Adipocyte (in vitro differentiated cells): Measurements from ENCODE around the gene NHERF2.
"Not testable (repeated sequence)": the region's sequence is repeated elsewhere in the genome, so short reads cannot be mapped to it uniquely, and the experiment has no call there.

Source experiments
- DNase-seq: peaks from one replicate; pipeline ENCODE4 v3.0.0-alpha.2; 2015; ENCODE audit warnings: low read depth
- H3K27me3 ChIP-seq: replicated peaks from 2 replicates; pipeline ENCODE4 v1.7.0; 2013; ENCODE audit warnings: mild to moderate bottlenecking, low read length, moderate library complexity; ENCODE audit not compliant: control insufficient read depth, insufficient read depth
- H3K36me3 ChIP-seq: 2 replicates; pipeline ENCODE4 v1.7.0; 2013; ENCODE audit warnings: low read length, mild to moderate bottlenecking, moderate library complexity; ENCODE audit not compliant: control insufficient read depth, insufficient read depth, severe bottlenecking
- H3K4me1 ChIP-seq: 2 replicates; pipeline ENCODE4 v1.7.0; 2013; ENCODE audit warnings: mild to moderate bottlenecking, low read length, moderate library complexity; ENCODE audit not compliant: control insufficient read depth, insufficient read depth
- H3K4me3 ChIP-seq: 2 replicates; pipeline ENCODE4 v1.7.0; 2013; ENCODE audit warnings: mild to moderate bottlenecking, low read length, moderate library complexity
- H3K9ac ChIP-seq: 2 replicates; pipeline ENCODE4 v1.7.0; 2013; ENCODE audit warnings: mild to moderate bottlenecking, low read length, moderate library complexity
- H3K9me3 ChIP-seq: 2 replicates; pipeline ENCODE4 v1.7.0; 2013; ENCODE audit warnings: mild to moderate bottlenecking, low read length, moderate library complexity; ENCODE audit not compliant: control insufficient read depth

Gene NHERF2

GRCh38 chr16:2033057-2033908, 6.6 kb downstream of the NHERF2 start:
- Histone ChIP-seq H3K27me3 (no peaks in the 10 kb centered on the region), H3K9ac (peak overlapping the region; percentile 76), H3K4me1 (peaks cover 31% of the 10 kb centered on the region), H3K4me3 (peak overlapping the region; percentile 12), H3K36me3 (no peaks in the 10 kb centered on the region), H3K9me3 (no peaks in the 10 kb centered on the region)
- DNase-seq = peak; percentile 87

DNA sequence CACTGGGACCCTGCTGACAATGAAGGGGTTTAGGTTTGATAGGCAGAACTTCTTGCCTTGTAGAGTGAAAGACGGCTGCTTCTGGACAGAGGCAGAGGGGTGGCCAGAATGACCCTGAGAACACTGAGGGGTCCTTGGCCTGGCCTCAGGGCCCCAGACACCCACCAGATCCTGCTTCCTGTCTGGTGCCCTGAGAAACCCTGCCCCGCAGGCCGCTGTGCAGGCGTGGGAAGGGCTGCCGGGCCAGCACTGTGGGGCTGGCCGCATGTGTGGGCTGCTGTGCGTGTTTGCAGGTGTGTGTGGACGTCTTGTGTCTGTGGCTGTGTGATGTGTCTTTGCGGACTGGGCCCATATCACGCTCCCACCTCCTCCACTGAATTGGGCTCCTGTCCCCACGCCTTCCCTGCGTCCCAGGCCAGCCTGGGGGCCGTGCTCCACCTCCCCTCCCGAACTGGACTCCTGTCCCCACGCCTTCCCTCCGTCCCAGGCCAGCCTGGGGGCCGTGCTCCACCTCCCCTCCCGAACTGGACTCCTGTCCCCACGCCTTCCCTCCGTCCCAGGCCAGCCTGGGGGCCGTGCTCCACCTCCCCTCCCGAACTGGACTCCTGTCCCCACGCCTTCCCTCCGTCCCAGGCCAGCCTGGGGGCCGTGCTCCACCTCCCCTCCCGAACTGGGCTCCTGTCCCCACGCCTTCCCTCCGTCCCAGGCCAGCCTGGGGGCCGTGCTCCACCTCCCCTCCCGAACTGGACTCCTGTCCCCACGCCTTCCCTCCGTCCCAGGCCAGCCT, 7.4 kb downstream of the NHERF2 start:
- peak overlapping the region; percentile 82 for H3K9ac ChIP-seq
- peak; percentile 50 for DNase-seq
- H3K36me3 ChIP-seq, H3K9me3 ChIP-seq, H3K27me3 ChIP-seq: not testable (repeated sequence)
- H3K4me3 ChIP-seq = peak overlapping the region; percentile 12
- peaks cover 38% of the 10 kb centered on the region for H3K4me1 ChIP-seq

DNA sequence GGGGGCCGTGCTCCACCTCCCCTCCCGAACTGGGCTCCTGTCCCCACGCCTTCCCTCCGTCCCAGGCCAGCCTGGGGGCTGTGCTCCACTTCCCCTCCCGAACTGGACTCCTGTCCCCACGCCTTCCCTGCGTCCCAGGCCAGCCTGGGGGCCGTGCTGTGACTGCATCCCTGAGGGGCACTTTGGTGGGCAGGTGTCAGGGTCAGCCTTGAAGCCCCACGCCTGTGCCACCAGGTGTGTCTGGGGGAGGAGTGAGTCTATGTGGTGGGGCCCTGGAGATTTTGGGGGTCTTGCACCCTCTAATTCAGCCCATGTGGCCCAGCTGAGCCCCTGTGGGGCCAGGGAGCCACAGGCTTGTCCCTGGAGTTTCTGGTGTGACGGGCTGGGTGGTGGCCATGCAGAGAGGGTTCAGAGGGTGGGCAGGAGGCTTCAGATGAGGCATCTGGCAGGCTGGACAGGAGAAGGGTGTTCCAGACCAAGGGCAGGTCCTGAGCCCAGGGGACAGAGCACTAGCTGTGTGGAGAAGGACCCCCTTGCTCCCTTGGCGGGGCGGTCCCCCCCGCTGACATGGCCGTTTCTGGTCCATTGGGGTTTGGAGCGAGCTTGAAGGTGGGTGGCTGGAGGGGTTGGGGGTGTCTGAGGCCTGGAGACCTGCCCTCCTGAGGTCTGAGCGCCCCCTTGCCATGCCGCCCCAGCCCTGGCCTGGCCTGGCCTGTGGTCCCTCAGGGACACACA, 8.2 kb downstream of the NHERF2 start:
- H3K36me3 ChIP-seq = no peaks in the 10 kb centered on the region
- peak overlapping the region; percentile 82 for H3K9ac ChIP-seq
- H3K4me3 ChIP-seq = peak overlapping the region; percentile 54
- H3K9me3 ChIP-seq = no peaks in the 10 kb centered on the region
- peak; percentile 26 for DNase-seq
- H3K27me3 ChIP-seq = no peaks in the 10 kb centered on the region
- peaks cover 46% of the 10 kb centered on the region for H3K4me1 ChIP-seq

DNA sequence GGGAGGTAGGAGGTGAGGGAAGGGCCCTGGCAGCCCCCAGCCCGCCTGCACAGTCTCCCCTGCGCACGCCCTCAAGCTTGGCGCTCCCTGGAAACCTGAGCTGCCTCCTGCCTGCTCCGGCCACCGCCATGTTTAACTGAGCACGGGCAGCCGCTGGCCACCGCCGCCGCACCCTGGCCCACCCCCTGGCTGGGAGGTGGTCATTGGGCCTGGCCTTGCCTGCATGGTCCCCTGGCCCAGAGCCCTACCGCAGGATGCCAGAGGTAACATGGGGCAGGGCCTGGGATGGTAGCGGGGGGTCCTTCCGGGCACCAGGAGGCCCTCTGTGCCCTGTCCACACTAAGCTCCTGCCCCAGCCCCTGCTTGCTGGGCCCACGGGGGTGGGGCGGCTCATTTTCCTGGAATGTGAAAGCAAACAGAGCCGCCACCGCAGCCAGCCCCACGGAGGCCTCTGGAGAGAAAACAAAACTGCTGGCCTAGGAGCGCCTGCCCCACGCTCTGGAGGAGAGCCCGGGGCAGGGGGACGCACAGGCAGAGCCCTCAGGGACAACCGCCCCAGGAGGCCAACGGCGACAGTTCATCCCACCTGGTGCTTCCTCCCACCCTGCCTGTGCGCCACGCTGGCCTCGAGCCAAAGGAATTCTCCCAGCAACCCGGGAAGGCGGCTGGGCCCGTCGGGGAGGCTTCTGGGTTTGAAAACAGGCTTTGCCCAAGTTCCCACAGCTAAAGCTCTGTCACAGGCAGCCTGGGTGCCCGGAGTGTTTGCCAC, 8.9 kb downstream of the NHERF2 start:
- H3K9me3 ChIP-seq = no peaks in the 10 kb centered on the region
- peak overlapping the region; percentile 54 for H3K4me3 ChIP-seq
- DNase-seq = peak; percentile 97
- no peaks in the 10 kb centered on the region for H3K36me3 ChIP-seq
- no peaks in the 10 kb centered on the region for H3K27me3 ChIP-seq
- H3K9ac ChIP-seq = peak overlapping the region; percentile 82
- H3K4me1 ChIP-seq = peaks cover 46% of the 10 kb centered on the region

- H3K9ac ChIP-seq = peak overlapping the region; percentile 82
- peaks cover 46% of the 10 kb centered on the region for H3K4me1 ChIP-seq
- no peak overlapping the region for H3K4me3 ChIP-seq
- H3K36me3 ChIP-seq = no peaks in the 10 kb centered on the region
- H3K9me3 ChIP-seq = no peaks in the 10 kb centered on the region
- no peak for DNase-seq
- no peaks in the 10 kb centered on the region for H3K27me3 ChIP-seq
These were observed 9.7 kb downstream of the NHERF2 start for GRCh38 chr16:2036200-2036966.

- no peaks in the 10 kb centered on the region for H3K9me3 ChIP-seq
- peaks cover 46% of the 10 kb centered on the region for H3K4me1 ChIP-seq
- no peak overlapping the region for H3K4me3 ChIP-seq
- no peak overlapping the region for H3K9ac ChIP-seq
- H3K27me3 ChIP-seq = no peaks in the 10 kb centered on the region
- DNase-seq = no peak
- no peaks in the 10 kb centered on the region for H3K36me3 ChIP-seq
These were observed 10.4 kb downstream of the NHERF2 start for GRCh38 chr16:2037115-2037514.

GRCh38 chr16:2037647-2038381, 11.1 kb downstream of the NHERF2 start:
- H3K4me1 ChIP-seq = peaks cover 46% of the 10 kb centered on the region
- no peaks in the 10 kb centered on the region for H3K36me3 ChIP-seq
- DNase-seq = no peak
- H3K27me3 ChIP-seq = no peaks in the 10 kb centered on the region
- H3K9ac ChIP-seq = peak overlapping the region; percentile 46
- no peaks in the 10 kb centered on the region for H3K9me3 ChIP-seq
- no peak overlapping the region for H3K4me3 ChIP-seq

GRCh38 chr16:2038382-2039231, 11.9 kb downstream of the NHERF2 start:
- peaks cover 40% of the 10 kb centered on the region for H3K4me1 ChIP-seq
- DNase-seq = no peak
- no peaks in the 10 kb centered on the region for H3K9me3 ChIP-seq
- H3K4me3 ChIP-seq = no peak overlapping the region
- peak overlapping the region; percentile 68 for H3K9ac ChIP-seq
- H3K36me3 ChIP-seq = no peaks in the 10 kb centered on the region
- no peaks in the 10 kb centered on the region for H3K27me3 ChIP-seq

DNA sequence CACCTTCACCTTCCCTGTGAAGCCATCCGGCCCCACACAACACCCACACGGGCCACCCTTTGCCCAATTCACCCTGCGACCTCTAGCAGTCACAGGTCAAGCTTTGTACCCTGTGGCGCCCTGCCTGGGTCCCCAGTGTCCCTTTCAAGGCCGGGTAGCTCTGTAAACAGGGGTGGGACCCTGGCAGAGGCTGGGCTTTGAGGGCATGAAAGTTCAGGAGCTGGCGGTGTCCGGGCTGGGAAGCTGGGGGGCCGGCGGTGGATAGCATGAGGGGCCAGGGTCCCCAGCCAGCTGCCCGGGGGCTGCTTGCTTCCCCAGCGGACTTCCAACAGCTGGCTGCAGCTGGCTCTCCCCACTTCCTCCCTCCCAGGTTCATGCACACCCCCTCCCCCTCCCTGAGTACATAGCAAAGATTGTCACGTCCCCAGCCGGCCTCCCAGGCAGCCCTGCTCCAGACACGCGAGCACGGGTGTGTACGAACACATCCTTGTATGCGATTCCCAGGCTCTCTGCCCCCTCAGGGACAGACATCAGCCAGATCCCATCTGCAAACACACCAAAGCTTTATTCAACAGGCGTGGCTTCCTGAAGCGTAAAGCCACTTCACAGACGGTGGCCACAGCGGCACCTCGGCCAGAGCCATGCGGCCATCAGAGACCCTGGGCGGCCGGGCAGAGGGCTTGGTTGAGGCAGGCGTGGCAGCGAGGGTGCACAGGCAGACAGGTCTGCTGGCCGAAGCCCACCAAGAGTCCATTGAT, 12.8 kb downstream of the NHERF2 start:
- peak overlapping the region; percentile 68 for H3K9ac ChIP-seq
- no peaks in the 10 kb centered on the region for H3K27me3 ChIP-seq
- H3K4me3 ChIP-seq = no peak overlapping the region
- no peaks in the 10 kb centered on the region for H3K36me3 ChIP-seq
- H3K4me1 ChIP-seq = peaks cover 34% of the 10 kb centered on the region
- no peaks in the 10 kb centered on the region for H3K9me3 ChIP-seq
- DNase-seq = peak; percentile 96
